NB4 (cell line): Measurements from ENCODE around the gene ACOT4.
"Not testable (repeated sequence)": the region's sequence is repeated elsewhere in the genome, so short reads cannot be mapped to it uniquely, and the experiment has no call there.

Experiments
- MAX ChIP-seq: IDR thresholded peaks from 2 replicates; pipeline ENCODE4 v1.6.1; 2011; ENCODE audit warnings: low read depth, low read length
- POLR2A ChIP-seq: IDR thresholded peaks from 2 replicates; pipeline ENCODE4 v1.6.1; 2011; ENCODE audit warnings: mild to moderate bottlenecking; ENCODE audit not compliant: insufficient read length; ENCODE audit errors: extremely low read depth
- TF ChIP-seq, protein P1 (sequence below): IDR thresholded peaks from one replicate; pipeline ENCODE4 v1.5.1; 2012; ENCODE audit warnings: low read depth, low read length

- TF ChIP-seq, protein P1, sequence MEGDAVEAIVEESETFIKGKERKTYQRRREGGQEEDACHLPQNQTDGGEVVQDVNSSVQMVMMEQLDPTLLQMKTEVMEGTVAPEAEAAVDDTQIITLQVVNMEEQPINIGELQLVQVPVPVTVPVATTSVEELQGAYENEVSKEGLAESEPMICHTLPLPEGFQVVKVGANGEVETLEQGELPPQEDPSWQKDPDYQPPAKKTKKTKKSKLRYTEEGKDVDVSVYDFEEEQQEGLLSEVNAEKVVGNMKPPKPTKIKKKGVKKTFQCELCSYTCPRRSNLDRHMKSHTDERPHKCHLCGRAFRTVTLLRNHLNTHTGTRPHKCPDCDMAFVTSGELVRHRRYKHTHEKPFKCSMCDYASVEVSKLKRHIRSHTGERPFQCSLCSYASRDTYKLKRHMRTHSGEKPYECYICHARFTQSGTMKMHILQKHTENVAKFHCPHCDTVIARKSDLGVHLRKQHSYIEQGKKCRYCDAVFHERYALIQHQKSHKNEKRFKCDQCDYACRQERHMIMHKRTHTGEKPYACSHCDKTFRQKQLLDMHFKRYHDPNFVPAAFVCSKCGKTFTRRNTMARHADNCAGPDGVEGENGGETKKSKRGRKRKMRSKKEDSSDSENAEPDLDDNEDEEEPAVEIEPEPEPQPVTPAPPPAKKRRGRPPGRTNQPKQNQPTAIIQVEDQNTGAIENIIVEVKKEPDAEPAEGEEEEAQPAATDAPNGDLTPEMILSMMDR = not testable (repeated sequence)
- not testable (repeated sequence) for TF ChIP-seq POLR2A, MAX
Observed at GRCh38 chr14:73636355-73636754, 44.7 kb downstream of the ACOT4 start.
